GM23338 (cell line): ENCODE measurements around the gene MUC6. TPM values are rescaled to one million over a fixed set of nuclear protein-coding genes. Genes with fewer than 3 reads are reported as not detected.

Source experiments
- ATAC-seq: fragments of 200-7000 bp; cut with Tn5 transposase; 3 replicates; pipeline ENCODE4 v1.9.1; 2020
- DNase-seq: peaks from one replicate; pipeline ENCODE4 v3.0.0-alpha.2; 2015; ENCODE audit warnings: low spot score
- H2AFZ ChIP-seq: fragments of 200-600 bp; sonication (generic); 2 replicates; pipeline ENCODE4 v1.8.0; 2016; ENCODE audit warnings: antibody characterized with exemption, mild to moderate bottlenecking, moderate library complexity
- H3F3A ChIP-seq: fragments of 200-600 bp; sonication (generic); replicated peaks from 2 replicates; pipeline ENCODE4 v1.8.0; 2017; ENCODE audit warnings: antibody characterized with exemption, mixed run types, low read depth
- H3K27ac ChIP-seq: fragments of 200-600 bp; sonication (generic); 2 replicates; pipeline ENCODE4 v1.6.1; 2016; ENCODE audit warnings: low read depth
- H3K27me3 ChIP-seq: fragments of 200-600 bp; sonication (generic); 2 replicates; pipeline ENCODE4 v1.8.0; 2016; ENCODE audit warnings: mild to moderate bottlenecking, mixed run types, moderate library complexity; ENCODE audit not compliant: insufficient read depth
- H3K36me3 ChIP-seq: fragments of 200-600 bp; sonication (generic); 2 replicates; pipeline ENCODE4 v1.8.0; 2016; ENCODE audit warnings: mild to moderate bottlenecking; ENCODE audit not compliant: insufficient read depth
- H3K4me1 ChIP-seq: fragments of 200-600 bp; sonication (generic); 2 replicates; pipeline ENCODE4 v1.8.0; 2016; ENCODE audit warnings: mild to moderate bottlenecking, moderate library complexity; ENCODE audit not compliant: insufficient read depth
- H3K4me2 ChIP-seq: fragments of 200-600 bp; sonication (generic); 2 replicates; pipeline ENCODE4 v1.7.1; 2017; ENCODE audit warnings: mixed run types
- H3K4me3 ChIP-seq: fragments of 200-600 bp; sonication (generic); 2 replicates; pipeline ENCODE4 v1.6.1; 2016; ENCODE audit warnings: mixed run types
- H3K79me2 ChIP-seq: fragments of 200-600 bp; sonication (generic); replicated peaks from 2 replicates; pipeline ENCODE4 v1.8.0; 2017; ENCODE audit warnings: mild to moderate bottlenecking; ENCODE audit not compliant: insufficient read depth
- H3K9me2 ChIP-seq: fragments of 200-600 bp; sonication (generic); 2 replicates; pipeline ENCODE4 v1.8.0; 2017; ENCODE audit not compliant: insufficient read depth
- H4K20me1 ChIP-seq: fragments of 200-600 bp; sonication (generic); replicated peaks from 2 replicates; pipeline ENCODE4 v1.8.0; 2017; ENCODE audit warnings: mild to moderate bottlenecking; ENCODE audit not compliant: insufficient read depth
- H3K27ac Mint-ChIP-seq: 2 replicates; pipeline ENCODE4 v1.8.0; 2020; ENCODE audit warnings: inconsistent platforms, mild to moderate bottlenecking, moderate library complexity, mixed read lengths
- H3K27me3 Mint-ChIP-seq: 3 replicates; pipeline ENCODE4 v1.8.0; 2022; ENCODE audit warnings: low read depth, mild to moderate bottlenecking, moderate library complexity, mixed read lengths, inconsistent platforms; ENCODE audit not compliant: insufficient read depth, poor library complexity
- H3K36me3 Mint-ChIP-seq: 3 replicates; pipeline ENCODE4 v1.8.0; 2021; ENCODE audit warnings: low read depth, mild to moderate bottlenecking, inconsistent platforms, moderate library complexity, mixed read lengths
- H3K4me1 Mint-ChIP-seq: 3 replicates; pipeline ENCODE4 v1.8.0; 2020; ENCODE audit warnings: mild to moderate bottlenecking, inconsistent platforms, mixed read lengths
- H3K4me3 Mint-ChIP-seq: 3 replicates; pipeline ENCODE4 v1.8.0; 2021; ENCODE audit warnings: moderate library complexity, mild to moderate bottlenecking, inconsistent platforms, mixed read lengths
- H3K9me3 Mint-ChIP-seq: 3 replicates; pipeline ENCODE4 v1.8.0; 2020; ENCODE audit warnings: moderate library complexity, mild to moderate bottlenecking, inconsistent platforms, mixed read lengths
- CREB1 ChIP-seq: fragments of 250-450 bp; sonication (Bioruptor Pico); IDR thresholded peaks from 2 replicates; pipeline ENCODE4 v1.5.0; 2020; ENCODE audit warnings: low read depth, mild to moderate bottlenecking, moderate library complexity
- CTCF ChIP-seq, 2 experiments: fragments of 200-600 bp in 1 of 2; sonication (generic) in 1 of 2; conservative IDR thresholded peaks; 2 replicates each; pipeline versions ENCODE4 v1.5.1 to v1.6.1; 2016 to 2017; ENCODE audit warnings: antibody characterized with exemption in 2 of 2, low read depth in 2 of 2, mild to moderate bottlenecking in 2 of 2, moderate library complexity in 1 of 2
- ETS1 ChIP-seq: IDR thresholded peaks from 2 replicates; pipeline ENCODE4 v1.6.1; 2016; ENCODE audit warnings: antibody characterized with exemption
- EZH2 ChIP-seq: fragments of 200-600 bp; sonication (generic); IDR thresholded peaks from one replicate; pipeline ENCODE4 v1.8.0; 2017; ENCODE audit warnings: antibody characterized with exemption, mild to moderate bottlenecking, low read depth; ENCODE audit not compliant: unreplicated experiment
- EZH2phosphoT487 ChIP-seq: fragments of 200-600 bp; sonication (generic); IDR thresholded peaks from one replicate; pipeline ENCODE4 v1.8.1; 2018; ENCODE audit warnings: antibody characterized with exemption; ENCODE audit not compliant: unreplicated experiment
- POLR2AphosphoS5 ChIP-seq: IDR thresholded peaks from 2 replicates; pipeline ENCODE4 v1.6.1; 2016; ENCODE audit warnings: antibody characterized with exemption, low read depth
- REST ChIP-seq: IDR thresholded peaks from one replicate; pipeline ENCODE4 v1.6.1; 2018; ENCODE audit warnings: antibody characterized with exemption; ENCODE audit not compliant: unreplicated experiment
- ZNF114 ChIP-seq: fragments of 250-450 bp; sonication (Bioruptor Pico); IDR thresholded peaks from 2 replicates; pipeline ENCODE4 v1.5.0; 2020; ENCODE audit warnings: mild to moderate bottlenecking, moderate library complexity
- ZNF331 ChIP-seq: fragments of 250-450 bp; sonication (Bioruptor Pico); IDR thresholded peaks from 2 replicates; pipeline ENCODE4 v1.5.0; 2020; ENCODE audit warnings: low read depth, mild to moderate bottlenecking, moderate library complexity
- ZNF462 ChIP-seq: fragments of 250-450 bp; sonication (Bioruptor Pico); IDR thresholded peaks from 2 replicates; pipeline ENCODE4 v1.5.0; 2020; ENCODE audit warnings: mild to moderate bottlenecking, moderate library complexity
- polyA plus RNA-seq: library from polyadenylated mRNA; unstranded; fragments of >200 nt; fragmentation: Nextera tagmentation; extraction: Ambion mirVana; gene quantifications from 2 replicates; pipeline ENCODE4 v1.2.1, GENCODE V29; 2016
- total RNA-seq: library from RNA; depleted of rRNA; stranded (reverse); fragments of >200 nt; shearing (Covaris generic); gene quantifications from 2 replicates; pipeline ENCODE4 v1.2.3, GENCODE V29; 2014

Gene MUC6
- total and polyA plus RNA-seq, 2 experiments from 2014 or later, result not detected

GRCh38 chr11:985406-985805 is 51.1 kb downstream of the MUC6 start:
- no peak overlapping the region for H3K4me3 Mint-ChIP-seq
- TF ChIP-seq ZNF331 (CRISPR knock-in tag) (no peak), POLR2AphosphoS5 (no peak), EZH2 (no peak), ZNF114 (no peak), REST (no peak)
- no peak for DNase-seq
- no peaks in the 10 kb centered on the region for H3F3A ChIP-seq
- peaks cover 4% of the 10 kb centered on the region; the same call in 1 of the 2 replicates for H4K20me1 ChIP-seq
- H3K4me2 ChIP-seq, result no peak overlapping the region
- peaks cover 6% of the 10 kb centered on the region; the same call in 1 of the 2 replicates for H3K36me3 ChIP-seq
- peaks cover 64% of the 10 kb centered on the region for H3K36me3 Mint-ChIP-seq
- no peaks in the 10 kb centered on the region for H3K9me2 ChIP-seq
- no peaks in the 10 kb centered on the region for H3K4me1 Mint-ChIP-seq
- no peak for ATAC-seq
- H3K4me3 ChIP-seq, result no peak overlapping the region
- H3K27ac Mint-ChIP-seq, result no peak overlapping the region
- H3K27ac ChIP-seq, result no peak overlapping the region
- H3K9me3 Mint-ChIP-seq, result no peaks in the 10 kb centered on the region
- no peak overlapping the region for H2AFZ ChIP-seq
- peaks cover 9% of the 10 kb centered on the region for H3K27me3 Mint-ChIP-seq
- H3K4me1 ChIP-seq, result no peaks in the 10 kb centered on the region
- no peaks in the 10 kb centered on the region for H3K27me3 ChIP-seq
- peaks cover 7% of the 10 kb centered on the region for H3K79me2 ChIP-seq

- H3F3A ChIP-seq, result no peaks in the 10 kb centered on the region
- H3K36me3 ChIP-seq, result peaks cover 6% of the 10 kb centered on the region; the same call in 1 of the 2 replicates
- no peak overlapping the region for H2AFZ ChIP-seq
- no peaks in the 10 kb centered on the region for H3K9me2 ChIP-seq
- H3K4me3 ChIP-seq, result no peak overlapping the region
- no peaks in the 10 kb centered on the region for H3K27me3 ChIP-seq
- peaks cover 7% of the 10 kb centered on the region for H3K79me2 ChIP-seq
- DNase-seq (no peak), ATAC-seq (no peak)
- Mint-ChIP-seq H3K27ac (no peak overlapping the region), H3K4me3 (no peak overlapping the region), H3K4me1 (no peaks in the 10 kb centered on the region), H3K9me3 (no peaks in the 10 kb centered on the region), H3K36me3 (peaks cover 61% of the 10 kb centered on the region), H3K27me3 (peaks cover 9% of the 10 kb centered on the region)
- no peak overlapping the region for H3K4me2 ChIP-seq
- H3K27ac ChIP-seq, result no peak overlapping the region
- no peak for TF ChIP-seq EZH2phosphoT487
- TF ChIP-seq EZH2, result no peak
- no peak for TF ChIP-seq CREB1 (CRISPR knock-in tag)
- TF ChIP-seq ZNF462 (CRISPR knock-in tag), result no peak
- no peak for TF ChIP-seq POLR2AphosphoS5
- no peak for TF ChIP-seq ETS1
- TF ChIP-seq CTCF (conservative IDR thresholded peaks at IDR 0.05; ENCODE audit: low read depth in 2 of 2), result no peak
- H4K20me1 ChIP-seq, result peaks cover 4% of the 10 kb centered on the region; the same call in 1 of the 2 replicates
- no peaks in the 10 kb centered on the region for H3K4me1 ChIP-seq
Observed at GRCh38 chr11:984546-984945, 52.0 kb downstream of the MUC6 start.
